ENCODE data around the gene FLT3.
"Not testable (repeated sequence)": the region's sequence is repeated elsewhere in the genome, so short reads cannot be mapped to it uniquely, and the experiment has no call there.

The FLT3 gene

GRCh38 chr13:28043224-28043623, 57.2 kb downstream of the FLT3 start:
- DNase-seq, result no peak

GRCh38 chr13:28041501-28041900, 58.9 kb downstream of the FLT3 start:
- DNase-seq, result no peak

GRCh38 chr13:28041031-28041461, 59.3 kb downstream of the FLT3 start:
- no peak for DNase-seq

GRCh38 chr13:28037399-28037798, 63.0 kb downstream of the FLT3 start:
- DNase-seq, result no peak

GRCh38 chr13:28035146-28035782, 65.1 kb downstream of the FLT3 start:
- no peak for DNase-seq

- no peak for DNase-seq
Measured at GRCh38 chr13:28033894-28034655, 66.3 kb downstream of the FLT3 start.

- DNase-seq, result not testable (repeated sequence)
Measured at GRCh38 chr13:28032438-28032837, 67.9 kb downstream of the FLT3 start.

- no peak for DNase-seq
Measured at GRCh38 chr13:28031896-28032288, 68.5 kb downstream of the FLT3 start.

- no peak for DNase-seq
Measured at GRCh38 chr13:28031220-28031895, 69.0 kb downstream of the FLT3 start.

GRCh38 chr13:28027607-28028364, 72.6 kb downstream of the FLT3 start:
- no peak for DNase-seq

- no peak for DNase-seq
Measured at GRCh38 chr13:28027071-28027470, 73.3 kb downstream of the FLT3 start.

GRCh38 chr13:28026508-28026907, 73.9 kb downstream of the FLT3 start:
- DNase-seq, result no peak

GRCh38 chr13:28022848-28023518, 77.4 kb downstream of the FLT3 start:
- no peak for DNase-seq

- DNase-seq, result no peak
Measured at GRCh38 chr13:28014301-28014700, 86.1 kb downstream of the FLT3 start.

GRCh38 chr13:28013482-28013881, 86.9 kb downstream of the FLT3 start:
- no peak for DNase-seq

GRCh38 chr13:28012896-28013295, 87.5 kb downstream of the FLT3 start:
- DNase-seq, result no peak

- DNase-seq, result no peak
Measured at GRCh38 chr13:28012383-28012782, 88.0 kb downstream of the FLT3 start.

GRCh38 chr13:28010046-28010445, 90.3 kb downstream of the FLT3 start:
- peak; percentile 38 for DNase-seq

GRCh38 chr13:28005016-28005415, 95.4 kb downstream of the FLT3 start:
- not testable (repeated sequence) for DNase-seq

- no peak for DNase-seq
Measured at GRCh38 chr13:28002886-28003698, 97.3 kb downstream of the FLT3 start.

GRCh38 chr13:28001837-28002473, 98.4 kb downstream of the FLT3 start:
- DNase-seq, result no peak
